Endothelial cell (in vitro differentiated cells): ENCODE results near the gene SUFU. TPM values are rescaled to one million over a fixed set of nuclear protein-coding genes. Genes with fewer than 3 reads are reported as not detected.

Experiments used
- DNase-seq: peaks from one replicate; pipeline ENCODE4 v3.0.0; 2021; ENCODE audit warnings: low spot score
- H3K27ac Mint-ChIP-seq: one replicate; pipeline ENCODE4 v1.8.0; 2021; ENCODE audit warnings: mixed read lengths, inconsistent platforms; ENCODE audit not compliant: unreplicated experiment
- H3K27me3 Mint-ChIP-seq: one replicate; pipeline ENCODE4 v1.8.0; 2021; ENCODE audit warnings: mild to moderate bottlenecking, moderate library complexity, mixed read lengths, inconsistent platforms; ENCODE audit not compliant: unreplicated experiment
- H3K36me3 Mint-ChIP-seq: one replicate; pipeline ENCODE4 v1.8.0; 2021; ENCODE audit warnings: mild to moderate bottlenecking, low read depth, mixed read lengths, inconsistent platforms; ENCODE audit not compliant: unreplicated experiment
- H3K4me1 Mint-ChIP-seq: one replicate; pipeline ENCODE4 v1.8.0; 2021; ENCODE audit warnings: mild to moderate bottlenecking, mixed read lengths, inconsistent platforms; ENCODE audit not compliant: unreplicated experiment
- H3K4me3 Mint-ChIP-seq: one replicate; pipeline ENCODE4 v1.8.0; 2021; ENCODE audit warnings: mild to moderate bottlenecking, mixed read lengths, inconsistent platforms; ENCODE audit not compliant: unreplicated experiment
- H3K9me3 Mint-ChIP-seq: one replicate; pipeline ENCODE4 v1.8.0; 2021; ENCODE audit warnings: mixed read lengths, inconsistent platforms; ENCODE audit not compliant: unreplicated experiment
- CTCF ChIP-seq: fragments of 200-600 bp; sonication (generic); IDR thresholded peaks from one replicate; pipeline ENCODE4 v1.5.0; 2021; ENCODE audit warnings: antibody characterized with exemption; ENCODE audit not compliant: unreplicated experiment
- total RNA-seq: library from RNA; stranded (reverse); fragmentation: NEBNext Ultra II Directional; extraction: Animal tissue kit (Norgen Biotek cat#: 25700); gene quantifications from one replicate; pipeline ENCODE4 v1.2.1, GENCODE V29; 2021; ENCODE audit not compliant: unreplicated experiment

The SUFU gene
- total RNA-seq, 1 donor from 2014 or later = 44.4 TPM

GRCh38 chr10:102621443-102622325 is 117.9 kb downstream of the SUFU start:
- Mint-ChIP-seq H3K27ac (peak overlapping the region; percentile 64), H3K27me3 (peaks cover 18% of the 10 kb centered on the region), H3K9me3 (no peaks in the 10 kb centered on the region), H3K4me3 (peak overlapping the region; percentile 42), H3K36me3 (peaks cover 36% of the 10 kb centered on the region), H3K4me1 (peaks cover 51% of the 10 kb centered on the region)
- no peak for TF ChIP-seq CTCF
- DNase-seq = no peak

GRCh38 chr10:102624094-102624493 is 120.3 kb downstream of the SUFU start:
- peaks cover 14% of the 10 kb centered on the region for H3K27me3 Mint-ChIP-seq

GRCh38 chr10:102624751-102625645 is 121.2 kb downstream of the SUFU start:
- no peak for TF ChIP-seq CTCF
- Mint-ChIP-seq H3K4me1 (peaks cover 72% of the 10 kb centered on the region), H3K9me3 (no peaks in the 10 kb centered on the region), H3K36me3 (peaks cover 14% of the 10 kb centered on the region), H3K4me3 (peak overlapping the region; percentile 76), H3K27me3 (peaks cover 16% of the 10 kb centered on the region), H3K27ac (peak overlapping the region; percentile 85)
- no peak for DNase-seq

More at GRCh38 chr10:102624094-102624493, 120.3 kb downstream of the SUFU start:
- Mint-ChIP-seq H3K9me3 (no peaks in the 10 kb centered on the region), H3K4me1 (peaks cover 69% of the 10 kb centered on the region), H3K27ac (no peak overlapping the region), H3K4me3 (no peak overlapping the region), H3K36me3 (peaks cover 14% of the 10 kb centered on the region)
- no peak for TF ChIP-seq CTCF
- DNase-seq = no peak

GRCh38 chr10:102626026-102626685 is 122.4 kb downstream of the SUFU start:
- peaks cover 73% of the 10 kb centered on the region for H3K4me1 Mint-ChIP-seq
- no peak for DNase-seq
- H3K27ac Mint-ChIP-seq = peak overlapping the region; percentile 81
- H3K36me3 Mint-ChIP-seq = peaks cover 22% of the 10 kb centered on the region
- TF ChIP-seq CTCF = no peak
- peaks cover 17% of the 10 kb centered on the region for H3K27me3 Mint-ChIP-seq
- no peak overlapping the region for H3K4me3 Mint-ChIP-seq
- H3K9me3 Mint-ChIP-seq = no peaks in the 10 kb centered on the region
